ENCODE data around the gene MESP2. TPM values are rescaled to one million over a fixed set of nuclear protein-coding genes. Genes with fewer than 3 reads are reported as not detected.

Gene MESP2
- total RNA-seq, 1 experiment from 2014 or later = 0.70 TPM

- intact Hi-C loops (cut with micrococcal nuclease; ENCODE audit: unreplicated experiment) = no loop called here
- Histone ChIP-seq H3K27me3 (replicated peaks; ENCODE audit: control insufficient read depth, insufficient read depth, low read length) (no peaks in the 10 kb centered on the region), H3K4me1 (no peaks in the 10 kb centered on the region), H3K36me3 (ENCODE audit: control insufficient read depth, insufficient read depth, low read length) (0 out of 2 replicates have a peak, but pooled peaks cover 1% of the 10 kb centered on the region), H3K9me3 (no peaks in the 10 kb centered on the region; the same call in 1 of the 2 replicates), H3K4me3 (ENCODE audit: low read depth, low read length) (no peak overlapping the region)
- Mint-ChIP-seq H3K27me3 (ENCODE audit: insufficient read depth, unreplicated experiment) (no peaks in the 10 kb centered on the region), H3K9me3 (ENCODE audit: unreplicated experiment) (no peaks in the 10 kb centered on the region), H3K4me1 (ENCODE audit: low read depth, unreplicated experiment) (no peaks in the 10 kb centered on the region), H3K27ac (ENCODE audit: unreplicated experiment) (no peak overlapping the region), H3K4me3 (ENCODE audit: unreplicated experiment) (no peak overlapping the region), H3K36me3 (ENCODE audit: insufficient read depth, unreplicated experiment) (no peaks in the 10 kb centered on the region)
- POLR2A ChIA-PET = no interaction called here
- no TSS peak for BruUV-seq (replicated peaks)
- no peak for DNase-seq
- CTCF ChIA-PET = interaction anchor here (0.7 to 1.1 kb wide), 2 partner anchors 80 to 91 kb away, joined by 3 read pairs; no protein-coding TSS in a partner anchor
- TF ChIP-seq CTCF (IDR thresholded peaks at IDR 0.05; ENCODE audit: insufficient read depth in 1 of 2, low read depth in 1 of 2, low read length in 1 of 2, severe bottlenecking in 1 of 2, unreplicated experiment in 1 of 2) = no peak
These were observed 18.6 kb downstream of the MESP2 start for GRCh38 chr15:89794627-89795241.

DNA sequence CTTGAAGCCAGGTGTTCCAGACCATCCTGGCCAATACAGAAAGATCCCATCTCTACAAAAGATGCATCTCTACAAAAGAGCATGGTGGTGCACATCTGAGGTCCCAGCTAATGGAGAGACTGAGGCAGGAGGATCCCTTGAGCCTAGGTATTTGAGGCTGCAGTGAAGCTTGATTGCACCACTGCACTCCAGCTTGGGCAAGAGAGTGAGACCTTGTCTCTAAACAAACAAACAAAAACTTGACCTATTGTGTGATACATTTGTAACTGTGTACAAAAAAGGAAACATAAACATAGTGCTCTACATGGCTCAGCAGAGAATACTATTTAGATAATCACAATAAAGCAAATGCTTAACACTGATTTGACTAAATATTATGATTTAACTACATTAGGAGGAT, 19.9 kb downstream of the MESP2 start:
- Histone ChIP-seq H3K4me1 (no peaks in the 10 kb centered on the region), H3K4me3 (ENCODE audit: low read depth, low read length) (no peak overlapping the region), H3K27me3 (replicated peaks; ENCODE audit: control insufficient read depth, insufficient read depth, low read length) (no peaks in the 10 kb centered on the region), H3K9me3 (no peaks in the 10 kb centered on the region; the same call in 1 of the 2 replicates), H3K36me3 (ENCODE audit: control insufficient read depth, insufficient read depth, low read length) (0 out of 2 replicates have a peak, but pooled peaks cover 1% of the 10 kb centered on the region)
- intact Hi-C loops (cut with micrococcal nuclease; ENCODE audit: unreplicated experiment) = no loop called here
- ChIA-PET POLR2A (no interaction called here), CTCF (interaction anchor here (1.3 kb wide), 1 partner anchor 36 kb away, joined by 3 read pairs; no protein-coding TSS in a partner anchor)
- TF ChIP-seq CTCF (IDR thresholded peaks at IDR 0.05; ENCODE audit: insufficient read depth in 1 of 2, low read depth in 1 of 2, low read length in 1 of 2, severe bottlenecking in 1 of 2, unreplicated experiment in 1 of 2) = no peak
- Mint-ChIP-seq H3K9me3 (ENCODE audit: unreplicated experiment) (no peaks in the 10 kb centered on the region), H3K27me3 (ENCODE audit: insufficient read depth, unreplicated experiment) (no peaks in the 10 kb centered on the region), H3K36me3 (ENCODE audit: insufficient read depth, unreplicated experiment) (no peaks in the 10 kb centered on the region), H3K27ac (ENCODE audit: unreplicated experiment) (no peak overlapping the region), H3K4me3 (ENCODE audit: unreplicated experiment) (no peak overlapping the region), H3K4me1 (ENCODE audit: low read depth, unreplicated experiment) (no peaks in the 10 kb centered on the region)
- no peak for DNase-seq
- BruUV-seq (replicated peaks) = no TSS peak

GRCh38 chr15:89797678-89798201, 21.6 kb downstream of the MESP2 start:
- intact Hi-C loops (cut with micrococcal nuclease; ENCODE audit: unreplicated experiment) = no loop called here
- DNase-seq = no peak
- no peaks in the 10 kb centered on the region for H3K36me3 Mint-ChIP-seq (ENCODE audit: insufficient read depth, unreplicated experiment)

More at GRCh38 chr15:89797678-89798201, 21.6 kb downstream of the MESP2 start:
- H3K4me1 Mint-ChIP-seq (ENCODE audit: low read depth, unreplicated experiment) = no peaks in the 10 kb centered on the region
- H3K4me3 Mint-ChIP-seq (ENCODE audit: unreplicated experiment) = no peak overlapping the region
- CTCF ChIA-PET = interaction anchor here (0.6 to 0.7 kb wide), 2 partner anchors 37 to 446 kb away, joined by 4 to 6 read pairs; no protein-coding TSS in a partner anchor
- Histone ChIP-seq H3K9me3 (no peaks in the 10 kb centered on the region; the same call in 1 of the 2 replicates), H3K36me3 (ENCODE audit: control insufficient read depth, insufficient read depth, low read length) (0 out of 2 replicates have a peak, but pooled peaks cover under 1% of the 10 kb centered on the region), H3K4me3 (ENCODE audit: low read depth, low read length) (no peak overlapping the region), H3K4me1 (no peaks in the 10 kb centered on the region), H3K27me3 (replicated peaks; ENCODE audit: control insufficient read depth, insufficient read depth, low read length) (no peaks in the 10 kb centered on the region)
- POLR2A ChIA-PET = no interaction called here
- no peaks in the 10 kb centered on the region for H3K9me3 Mint-ChIP-seq (ENCODE audit: unreplicated experiment)
- no peak overlapping the region for H3K27ac Mint-ChIP-seq (ENCODE audit: unreplicated experiment)
- no peaks in the 10 kb centered on the region for H3K27me3 Mint-ChIP-seq (ENCODE audit: insufficient read depth, unreplicated experiment)
- no TSS peak for BruUV-seq (replicated peaks)
- TF ChIP-seq CTCF (IDR thresholded peaks at IDR 0.05; ENCODE audit: insufficient read depth in 1 of 2, low read depth in 1 of 2, low read length in 1 of 2, severe bottlenecking in 1 of 2, unreplicated experiment in 1 of 2) = no peak

Data from Caco-2 (cell line).